GM18868 (cell line): Measurements from ENCODE around the gene PHIP.
A peak's percentile ranks its signal among the peaks of the same experiment; 100 is the strongest.

Experiments used
- ATAC-seq: cut with Tn5 transposase; IDR thresholded peaks from one replicate; pipeline ENCODE4 v1.9.1; 2021; ENCODE audit warnings: mild to moderate bottlenecking, moderate library complexity; ENCODE audit not compliant: unreplicated experiment

PHIP gene

DNA sequence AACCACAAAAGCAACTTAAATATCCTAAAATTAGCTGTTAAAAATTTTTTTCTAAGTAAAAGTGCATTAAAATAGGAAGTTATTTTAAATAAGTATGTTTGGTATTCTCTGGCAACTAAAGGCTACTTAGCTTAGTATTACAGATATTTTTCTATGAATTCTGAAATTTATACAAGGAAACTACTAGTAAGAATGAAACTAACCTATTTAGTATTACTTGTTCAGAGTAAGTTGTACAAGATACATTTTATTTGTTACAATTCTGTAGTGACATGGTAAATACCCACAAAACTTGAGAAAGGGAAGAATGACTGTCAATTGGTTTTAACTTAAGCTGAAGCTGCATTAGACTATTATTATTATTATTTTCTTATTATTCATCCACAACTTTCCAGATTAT is 6.5 kb downstream of the PHIP start:
- no peak for ATAC-seq

DNA sequence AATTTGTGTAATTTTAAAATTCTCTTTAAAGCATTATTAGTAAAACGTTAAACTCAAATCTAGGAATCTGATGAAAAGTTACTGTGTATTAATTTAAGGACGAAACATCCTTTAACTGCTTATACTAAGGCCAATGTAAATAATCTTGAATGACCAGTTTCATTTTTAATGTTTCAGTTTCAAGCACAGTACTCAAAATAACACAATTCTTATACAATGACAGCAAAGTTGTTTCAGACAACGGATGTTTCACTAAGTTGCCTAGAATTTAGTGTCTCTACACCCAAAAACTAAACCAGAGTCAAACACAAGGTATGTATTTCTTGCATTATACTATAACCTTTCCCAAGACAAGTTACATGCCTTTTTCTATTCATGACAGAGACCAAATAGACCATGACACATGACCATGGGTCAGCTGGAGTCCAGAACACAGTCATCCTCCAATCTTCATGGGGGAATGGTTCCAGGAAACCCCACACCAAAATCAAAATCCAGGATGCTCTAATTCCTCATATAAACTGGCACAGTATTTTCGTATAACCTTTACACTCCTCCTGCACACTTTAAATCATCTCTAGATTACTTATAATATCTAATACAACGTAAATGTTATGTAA is 7.7 kb downstream of the PHIP start:
- peak; percentile 86 for ATAC-seq

DNA sequence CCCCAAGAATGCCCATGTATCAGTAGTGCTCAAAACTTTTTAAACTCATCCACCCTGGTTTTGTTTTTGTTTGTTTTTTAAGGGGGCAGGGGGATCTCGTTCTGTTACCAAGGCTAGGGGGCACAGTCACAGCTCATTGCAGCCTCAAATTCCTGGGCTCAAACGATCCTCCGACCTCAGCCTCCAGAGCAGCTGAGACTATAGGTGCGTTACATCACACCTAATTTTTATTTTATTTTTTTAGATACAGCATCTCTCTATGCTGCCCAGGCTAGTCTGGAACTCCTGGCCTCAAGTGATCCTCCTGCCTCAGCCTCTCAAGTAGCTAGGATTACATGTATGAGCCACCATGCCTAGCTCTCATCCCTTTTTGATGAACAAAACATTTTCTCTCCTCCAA is 11.2 kb downstream of the PHIP start:
- no peak for ATAC-seq

DNA sequence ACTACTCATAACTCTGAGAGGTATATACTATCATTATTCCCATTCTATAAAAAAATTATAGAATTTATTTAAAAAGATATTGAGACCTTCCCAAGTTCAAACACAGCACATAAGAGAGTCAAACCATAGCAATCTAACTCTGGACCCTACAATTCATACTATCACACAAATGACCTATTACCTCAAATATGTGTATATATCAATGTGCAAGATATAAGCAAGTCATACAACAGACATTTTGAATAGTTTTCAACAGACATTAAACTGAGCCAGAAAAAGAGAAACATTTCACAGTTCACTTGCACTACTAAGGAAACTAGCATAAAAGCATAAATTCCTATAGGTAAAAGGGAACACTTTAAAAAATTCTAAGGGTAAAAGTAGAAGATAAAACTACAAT is 11.7 kb downstream of the PHIP start:
- no peak for ATAC-seq

DNA sequence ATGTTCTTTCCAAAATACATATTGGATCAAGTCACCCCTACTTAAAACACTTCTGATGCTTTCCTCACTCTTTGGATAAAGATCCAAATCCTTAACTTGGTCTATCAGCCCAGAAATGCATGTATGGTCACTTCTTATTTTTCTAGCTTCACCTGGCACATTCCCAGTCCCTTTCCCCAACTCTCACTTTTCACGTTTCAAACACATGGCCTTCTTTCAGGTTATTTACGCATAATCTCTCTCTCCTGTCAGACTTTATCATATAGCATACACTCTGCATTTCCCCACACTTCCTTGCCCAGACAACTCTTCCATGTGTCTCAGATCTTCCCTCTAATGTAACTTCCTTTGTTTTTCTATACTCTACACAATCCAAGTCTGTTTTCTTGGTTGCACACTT is 12.8 kb downstream of the PHIP start:
- no peak for ATAC-seq

DNA sequence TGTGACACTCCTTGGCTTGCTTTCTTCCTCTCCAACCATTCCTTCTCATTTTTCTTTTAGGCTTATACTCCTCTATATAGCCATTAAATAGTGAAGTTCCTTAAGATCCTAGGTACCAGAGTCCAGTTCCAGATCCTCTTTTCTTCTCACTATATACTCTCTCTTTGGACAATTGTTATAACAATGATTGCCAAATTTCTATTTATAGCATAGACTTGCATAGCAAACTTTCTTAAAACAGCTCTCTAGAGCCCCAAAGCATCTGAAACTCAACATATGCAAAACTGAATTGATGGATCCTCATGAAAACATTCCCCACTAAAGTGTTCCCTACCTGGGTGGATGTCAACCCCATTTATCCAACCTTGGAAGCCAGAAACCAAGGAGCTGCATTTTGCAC is 13.4 kb downstream of the PHIP start:
- no peak for ATAC-seq

DNA sequence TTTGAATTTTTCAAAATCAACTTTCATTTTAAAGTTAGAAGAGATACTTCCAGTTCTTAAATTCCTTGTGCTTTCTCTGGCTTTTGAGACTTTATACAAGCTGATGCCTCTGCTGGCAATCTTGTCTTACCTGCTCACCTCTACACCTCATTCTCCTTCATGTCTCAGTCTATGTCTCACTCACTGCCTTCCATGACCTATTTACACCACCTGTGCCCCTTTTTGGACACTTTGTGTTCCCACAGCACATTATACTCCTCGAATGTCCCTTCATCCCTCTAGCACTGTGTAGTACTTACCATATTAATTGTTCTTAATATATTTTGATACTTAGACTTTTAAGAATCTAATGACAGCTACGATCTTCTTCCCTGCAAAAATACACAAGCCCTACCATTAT is 15.3 kb downstream of the PHIP start:
- ATAC-seq = no peak

DNA sequence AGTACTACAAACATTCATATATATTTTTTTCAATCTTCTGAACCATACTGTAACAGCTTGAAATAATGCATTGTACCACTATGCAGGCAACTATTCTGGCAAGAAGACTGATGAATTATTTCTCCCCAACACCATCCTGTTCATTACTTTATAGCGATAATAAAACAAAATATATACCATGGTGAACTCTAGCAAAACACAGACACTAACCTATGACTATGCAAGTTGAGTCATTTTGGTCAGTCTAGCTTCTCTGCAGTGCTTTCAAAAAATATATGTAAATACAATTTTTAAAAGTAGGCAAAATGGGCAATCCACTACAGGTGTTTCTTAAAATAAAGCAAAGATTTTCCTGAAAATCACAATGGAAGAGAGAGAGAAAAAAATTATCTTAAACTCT is 20.3 kb downstream of the PHIP start:
- ATAC-seq = no peak

DNA sequence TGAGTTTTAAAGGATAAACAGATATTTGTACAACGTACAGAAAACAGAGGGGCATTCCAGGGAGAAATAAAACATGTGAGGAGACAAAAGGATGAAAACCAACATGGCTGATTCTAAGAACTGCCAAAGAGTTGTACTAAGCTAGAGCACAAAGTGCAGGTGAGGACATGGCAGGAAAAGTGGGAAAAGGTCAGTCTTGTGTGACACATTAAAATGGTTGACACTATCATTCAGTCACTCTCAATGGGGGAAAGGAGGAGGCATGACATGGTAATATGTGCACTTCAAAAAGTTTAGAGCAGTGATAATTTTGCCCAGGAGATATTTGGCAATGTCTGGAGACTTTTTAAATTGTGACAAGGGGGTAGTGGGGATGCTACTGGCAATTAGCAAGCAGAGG is 21.8 kb downstream of the PHIP start:
- no peak for ATAC-seq

DNA sequence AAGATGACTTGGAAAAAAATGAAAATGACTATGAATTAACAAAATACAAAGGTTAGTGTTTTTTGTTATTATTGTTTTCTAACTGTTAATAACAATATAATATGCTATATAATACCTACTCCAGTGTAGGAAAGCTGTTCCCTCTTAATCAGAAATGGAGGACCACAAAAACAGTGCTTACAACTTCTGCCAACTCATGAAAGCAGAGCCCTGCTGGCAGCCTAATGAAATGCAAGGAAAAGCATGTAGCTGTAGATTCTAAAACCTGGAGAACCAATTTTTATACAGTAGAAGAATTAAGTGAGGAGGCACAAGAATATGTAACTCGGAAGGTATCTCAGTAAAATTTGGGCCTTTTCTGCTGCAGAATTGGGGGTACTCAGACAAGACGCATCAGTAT is 29.4 kb downstream of the PHIP start:
- ATAC-seq = no peak

DNA sequence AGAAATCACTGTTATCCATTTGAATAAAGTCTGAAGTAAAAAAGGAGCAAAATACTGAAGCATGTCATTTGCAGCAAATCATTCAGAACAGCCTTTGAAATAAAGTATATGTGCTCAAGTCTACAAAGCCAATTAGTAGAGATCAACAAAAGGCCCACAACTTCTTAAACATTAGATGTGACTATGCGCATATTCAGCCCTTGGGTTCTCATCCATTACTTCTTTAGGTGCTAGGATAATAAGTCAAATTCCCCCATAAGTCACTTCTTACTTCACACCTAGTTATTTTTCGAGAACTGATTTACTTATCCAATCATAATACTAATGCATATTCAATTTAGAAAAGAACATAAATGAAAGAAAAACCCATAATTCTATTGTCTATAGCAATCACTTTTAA is 31.0 kb downstream of the PHIP start:
- ATAC-seq = no peak

DNA sequence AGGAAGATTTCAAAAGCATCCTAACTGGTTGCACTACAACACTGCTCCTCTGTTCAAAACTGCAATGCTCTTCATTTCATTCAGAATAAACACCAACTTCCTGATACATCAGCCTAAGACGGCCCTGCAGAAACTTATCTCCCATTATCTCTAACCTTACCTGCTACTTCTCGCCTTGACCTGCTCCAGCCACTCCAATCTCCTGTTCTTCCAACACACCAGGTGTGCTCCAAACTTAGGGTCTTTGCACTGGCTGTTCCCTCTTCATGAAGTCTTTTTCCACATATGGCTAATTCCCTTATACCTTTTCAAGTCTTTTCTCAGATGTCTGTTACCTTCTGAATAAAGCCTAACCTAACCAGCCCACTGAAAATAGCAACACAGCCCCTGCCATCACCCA is 32.1 kb downstream of the PHIP start:
- ATAC-seq = no peak

DNA sequence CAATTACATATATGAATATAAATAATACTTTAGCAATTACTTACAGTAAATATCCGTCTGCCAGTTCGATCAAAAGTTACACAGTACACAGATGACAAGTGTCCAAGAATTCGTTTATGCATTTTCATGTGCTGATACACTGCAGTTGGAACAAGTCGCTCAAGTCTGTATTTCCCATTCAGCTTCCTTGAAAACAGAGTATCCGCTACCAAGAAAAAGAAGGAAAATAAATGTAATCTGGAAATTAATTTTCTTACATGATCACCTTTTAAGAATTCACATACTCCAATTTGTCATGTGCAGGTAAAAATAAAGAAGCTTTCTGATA is 35.3 kb downstream of the PHIP start:
- peak; percentile 30 for ATAC-seq

DNA sequence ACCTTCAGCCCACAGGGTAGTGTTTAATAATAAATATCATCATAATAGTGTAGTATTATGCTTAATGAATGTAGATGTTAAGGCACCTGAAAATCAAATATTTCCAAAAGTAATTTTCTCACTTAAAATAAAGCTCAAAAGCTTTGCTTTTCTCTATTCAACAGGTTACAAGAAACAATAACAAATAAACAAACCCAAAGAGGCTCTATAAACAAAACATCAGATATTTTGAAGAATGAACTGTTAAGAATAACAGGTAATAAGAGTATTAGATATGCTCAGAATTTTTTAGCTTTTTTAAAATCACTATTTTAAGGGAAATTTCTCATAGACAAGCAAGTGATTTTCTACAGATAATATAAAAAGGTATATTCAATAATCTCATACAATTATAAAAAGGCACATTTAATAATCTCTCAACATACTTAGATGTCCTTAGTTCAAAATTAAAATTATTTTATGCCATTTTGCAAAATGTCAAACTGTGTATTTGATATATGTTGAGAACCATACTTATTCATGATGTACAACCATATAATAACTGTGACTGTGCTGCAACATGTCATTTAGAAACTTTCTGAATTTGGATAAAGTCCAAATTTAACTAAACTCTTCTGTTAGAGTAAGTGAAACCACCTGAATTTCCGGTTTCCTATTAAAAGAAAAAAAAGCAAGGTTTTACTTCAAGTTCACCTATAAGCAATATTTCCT is 35.8 kb downstream of the PHIP start:
- ATAC-seq = peak; percentile 88

DNA sequence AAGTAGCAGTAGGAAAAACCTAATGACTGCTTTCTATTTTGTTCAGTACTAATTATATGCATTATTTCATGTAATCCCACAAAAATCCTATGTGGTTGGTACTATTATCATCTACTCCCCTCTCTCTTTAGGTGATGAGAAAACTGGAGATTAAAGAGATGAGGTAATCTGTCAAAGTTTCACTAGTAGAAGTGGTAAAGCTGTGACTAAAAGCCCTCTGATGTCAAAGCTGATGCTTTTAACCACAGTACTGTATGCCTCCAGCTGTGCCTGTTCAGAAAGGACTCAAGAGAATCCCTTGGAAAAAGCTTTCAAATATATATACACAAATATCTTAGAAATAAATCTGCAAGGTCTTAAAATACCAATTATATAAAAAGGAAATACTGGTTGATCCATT is 38.0 kb downstream of the PHIP start:
- peak; percentile 83 for ATAC-seq

DNA sequence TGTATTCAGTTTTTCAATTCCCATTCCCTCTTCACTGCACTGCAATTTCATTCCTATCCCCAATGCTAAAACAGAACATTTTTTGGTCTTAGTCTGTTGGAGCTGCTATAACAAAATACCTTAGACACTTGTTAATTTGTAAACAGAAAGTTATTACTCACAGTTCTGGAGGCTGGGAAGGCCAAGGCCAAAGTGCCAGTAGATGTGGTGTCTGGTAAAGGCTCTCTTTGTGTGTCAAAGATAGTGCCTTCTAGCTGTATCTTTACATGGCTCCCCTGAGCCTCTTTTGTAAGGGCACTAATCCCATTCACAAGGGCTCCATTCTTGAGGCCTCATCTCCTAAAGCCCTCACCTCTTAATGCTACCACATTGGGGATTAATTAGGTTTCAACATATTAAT is 40.0 kb downstream of the PHIP start:
- ATAC-seq = no peak

DNA sequence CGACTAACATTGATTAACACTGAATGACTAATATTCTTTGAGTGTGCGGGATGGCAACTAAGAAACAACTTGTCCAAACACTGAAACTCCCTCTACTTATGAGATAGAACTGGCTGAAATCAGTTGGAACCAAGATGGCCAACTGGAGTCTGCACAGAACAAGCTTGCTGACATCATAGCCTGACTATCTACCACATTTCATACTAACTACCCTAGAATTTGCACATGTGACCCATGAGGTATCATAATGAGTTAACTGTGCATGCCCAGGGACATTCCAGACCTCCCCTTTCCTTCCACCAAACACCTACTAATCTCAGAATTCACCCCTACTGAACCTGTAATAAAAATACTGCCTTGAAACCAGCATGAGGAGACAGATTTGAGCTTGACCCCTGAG is 43.2 kb downstream of the PHIP start:
- ATAC-seq = peak; percentile 82

DNA sequence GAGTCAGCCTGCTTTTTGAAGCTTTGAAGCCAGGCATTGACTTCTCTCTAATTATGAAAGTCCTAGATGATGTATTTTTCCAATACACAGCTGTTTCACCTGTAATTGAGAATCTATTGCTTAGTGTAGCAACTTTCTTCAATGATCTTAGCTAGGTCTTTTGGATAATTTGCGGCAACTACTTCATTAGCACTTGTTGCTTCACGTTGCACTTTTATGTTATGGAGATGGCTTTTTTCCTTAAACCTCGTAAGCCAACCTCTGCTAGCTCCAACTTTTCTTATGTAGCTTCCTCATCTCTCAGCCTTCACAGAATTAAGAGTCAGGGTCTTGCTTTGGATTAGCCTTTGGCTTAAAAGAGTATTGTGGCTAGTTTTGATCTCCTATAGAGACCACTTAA is 44.8 kb downstream of the PHIP start:
- ATAC-seq = no peak

DNA sequence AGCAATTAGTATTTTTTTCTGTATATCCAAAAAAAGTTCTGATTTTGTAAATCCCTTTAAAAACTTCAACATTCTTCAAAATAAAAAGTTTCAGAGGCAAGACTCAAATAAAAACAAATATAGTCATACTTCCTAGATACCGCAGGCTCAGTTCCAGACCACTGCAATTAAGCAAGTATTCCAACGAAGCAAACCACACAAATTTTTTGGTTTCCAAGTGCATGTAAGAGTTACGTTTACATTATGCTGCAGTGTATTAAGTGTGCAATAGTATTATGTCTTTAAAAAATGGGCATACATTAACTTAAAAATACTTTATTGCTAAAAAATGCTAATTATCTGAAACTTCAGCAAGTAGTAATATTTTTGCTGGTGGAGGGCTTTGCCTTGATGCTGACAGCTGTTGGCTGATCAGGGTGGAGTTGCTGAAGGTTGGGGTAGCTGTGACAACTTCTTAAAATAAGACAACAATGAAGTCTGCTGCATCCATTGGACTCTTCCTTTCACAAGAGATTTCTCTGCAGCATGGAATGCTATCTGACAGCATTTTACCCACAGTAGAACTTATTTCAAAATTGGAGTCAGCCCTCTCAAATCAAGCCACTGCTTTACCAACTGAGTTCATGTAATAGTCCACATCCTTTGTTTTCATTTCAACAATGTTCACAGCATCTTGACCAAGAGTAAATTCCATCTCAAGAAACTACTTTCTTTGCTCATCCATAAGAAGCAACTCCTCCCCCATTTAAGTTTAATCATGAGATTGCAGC is 46.0 kb downstream of the PHIP start:
- ATAC-seq = no peak

DNA sequence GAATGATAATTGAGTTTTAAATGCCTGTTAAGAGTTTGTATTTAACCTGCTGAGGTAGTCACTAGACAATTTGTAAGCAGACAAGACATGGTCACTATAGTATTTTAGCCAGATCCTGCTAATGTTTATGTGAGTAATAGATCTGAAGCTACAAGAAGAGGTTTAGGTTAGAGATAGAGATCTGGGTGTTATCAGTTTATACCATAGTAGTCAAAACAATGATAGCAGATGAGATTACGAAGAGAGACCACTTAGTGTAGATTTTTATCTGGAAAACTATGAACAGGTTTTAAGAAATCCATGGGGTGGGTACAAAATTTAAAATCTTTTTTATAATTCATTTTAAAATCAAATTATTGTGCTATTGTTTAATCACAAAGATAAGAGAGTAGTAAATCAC is 47.5 kb downstream of the PHIP start:
- no peak for ATAC-seq

DNA sequence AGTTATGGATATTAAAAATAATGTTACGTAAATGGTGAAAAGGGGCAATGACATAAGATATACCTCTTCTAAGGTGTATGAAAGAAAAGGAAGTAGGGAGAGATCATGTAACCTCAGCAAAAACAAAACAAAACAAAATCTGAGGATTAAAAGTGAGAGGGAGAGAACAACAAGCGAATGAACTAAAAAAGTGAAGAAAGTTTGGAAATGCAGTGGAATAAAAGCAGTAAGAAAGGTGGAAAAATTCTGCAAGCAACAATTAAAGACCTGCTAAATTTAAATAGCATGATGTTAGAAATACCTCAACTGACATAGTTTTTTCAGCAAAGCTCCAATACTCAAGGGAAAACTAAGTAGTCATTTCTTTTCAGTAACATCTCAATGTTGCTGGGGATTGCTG is 48.0 kb downstream of the PHIP start:
- no peak for ATAC-seq

DNA sequence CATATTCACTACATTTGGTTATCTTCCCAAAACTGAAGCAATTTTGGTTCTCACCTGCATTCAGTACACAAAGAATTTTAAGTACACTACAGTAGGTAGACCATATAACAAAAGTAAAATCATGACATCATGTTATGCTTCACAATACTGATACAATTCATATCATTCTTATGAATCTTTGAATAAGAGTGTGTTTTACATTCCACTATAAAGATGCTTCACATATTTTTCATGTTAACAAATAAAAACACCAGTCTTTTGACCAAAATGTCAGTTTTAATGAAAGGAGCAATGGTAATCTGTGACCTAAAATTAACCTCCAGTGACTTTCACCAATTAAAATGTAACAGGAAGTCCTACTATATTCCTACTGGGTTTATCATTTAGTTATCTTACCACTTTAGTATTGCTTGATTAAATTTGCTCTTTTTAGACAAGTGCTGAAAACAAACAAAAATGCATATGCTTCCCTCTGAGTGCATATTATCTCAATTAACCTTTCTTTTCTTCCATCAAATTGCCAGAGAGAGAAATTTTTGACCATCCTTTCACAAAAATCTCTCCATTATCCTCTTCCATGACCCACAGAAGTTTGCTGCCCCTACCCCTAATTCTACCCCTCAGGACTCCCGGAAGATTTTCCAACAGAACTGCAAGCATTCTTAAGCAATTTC is 49.3 kb downstream of the PHIP start:
- no peak for ATAC-seq
